ENCODE results near the gene JAKMIP2. TPM values are rescaled to one million over a fixed set of nuclear protein-coding genes. Genes with fewer than 3 reads are reported as not detected.

The JAKMIP2 gene
- total and polyA plus RNA-seq, 10 of the 15 experiments (the other 5 are each of a cell fraction or from before 2014, with no cell fraction given) = 0.51 to 1.8 (median 0.89) TPM

DNA sequence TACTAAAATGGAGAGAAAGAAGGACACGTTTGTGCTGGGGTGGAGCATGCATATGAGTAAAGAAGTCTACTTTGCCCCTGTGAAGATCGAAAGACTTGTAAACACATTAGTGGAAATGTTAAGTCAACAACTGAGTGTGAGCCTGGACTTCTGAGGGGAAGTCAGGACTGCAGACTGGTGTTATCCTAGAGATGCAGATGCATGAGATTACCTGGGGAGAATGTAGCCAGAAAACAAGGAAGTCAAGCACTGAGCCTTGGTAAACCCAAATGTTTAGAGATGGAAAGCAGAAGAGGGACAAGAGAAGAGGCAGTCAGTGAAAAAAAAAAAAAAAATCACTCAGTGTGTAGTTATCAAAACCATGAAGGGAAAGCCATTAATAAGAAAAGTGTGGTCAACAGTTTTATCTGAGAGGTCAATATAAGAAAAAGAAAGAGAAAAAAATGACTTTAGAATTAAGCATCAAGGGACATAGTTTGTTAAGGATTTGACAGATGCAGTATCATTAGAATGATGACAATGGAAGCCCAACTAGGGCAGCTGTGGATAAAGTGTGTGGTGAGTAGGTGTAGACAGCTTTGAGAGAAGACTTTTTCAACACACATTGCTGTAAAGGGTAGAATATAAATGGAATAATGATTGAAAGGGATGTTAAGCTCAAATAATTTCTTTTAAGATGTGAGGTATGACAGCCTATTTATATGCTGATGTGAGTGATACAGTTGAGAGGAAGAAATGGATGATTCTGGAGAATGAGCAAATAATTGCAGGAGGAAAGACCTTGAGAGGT is 22.2 kb downstream of the JAKMIP2 start:
- WGBS (ENCODE audit: insufficient coverage, insufficient replicate concordance, low lambda C conversion rate, missing lambda C conversion rate) = 35% methylated on average over 2 of the region's 2 CpGs
- no TSS peak for BruUV-seq (replicated peaks)
- Histone ChIP-seq H3K4me3 (no peak overlapping the region), H4K20me1 (ENCODE audit: control insufficient read depth, insufficient read depth) (no peaks in the 10 kb centered on the region), H2AFZ (ENCODE audit: control insufficient read depth, low read depth, low read length) (no peak overlapping the region), H3K9me3 (replicated peaks; ENCODE audit: control insufficient read depth, insufficient read depth, low read length) (no peaks in the 10 kb centered on the region), H3K27ac (ENCODE audit: control insufficient read depth, insufficient read depth) (no peak overlapping the region), H3K9ac (ENCODE audit: control insufficient read depth, insufficient read depth, low read length) (no peak overlapping the region), H3K36me3 (ENCODE audit: control insufficient read depth in 2 of 2, insufficient read depth in 2 of 2, low read length in 1 of 2) (no peaks in the 10 kb centered on the region), H3K27me3 (replicated peaks in 1 of 2; ENCODE audit: control insufficient read depth in 2 of 2, insufficient read depth in 2 of 2, low read length in 1 of 2) (no peaks in the 10 kb centered on the region), H3K4me2 (ENCODE audit: control insufficient read depth, insufficient read depth) (no peak overlapping the region), H3K4me1 (ENCODE audit: control insufficient read depth, insufficient read depth, low read length) (no peaks in the 10 kb centered on the region), H3K79me2 (ENCODE audit: control insufficient read depth, insufficient read depth, low read length) (no peaks in the 10 kb centered on the region)
- in situ Hi-C loops (cut with MboI) (no loop called here), intact Hi-C loops (cut with micrococcal nuclease; ENCODE audit: unreplicated experiment) (no loop called here)
- SMC1A ChIA-PET (ENCODE audit: uncharacterized antibody, unreplicated experiment) = no interaction called here
- DNase-seq (ENCODE audit: low read depth, low spot score) (no peak), ATAC-seq (no peak), FAIRE-seq (no peak)
- POLR2A ChIA-PET = no interaction called here
- RAD21 ChIA-PET (ENCODE audit: unreplicated experiment) = no interaction called here
- CTCF ChIA-PET = no interaction called here
- TF ChIP-seq GATAD2B (conservative IDR thresholded peaks at IDR 0.05; ENCODE audit: low read depth) (no peak), POLR2AphosphoS5 (IDR thresholded peaks at IDR 0.05; ENCODE audit: low read length) (no peak), HCFC1 (IDR thresholded peaks at IDR 0.05; ENCODE audit: low read length) (no peak), LARP7 (IDR thresholded peaks at IDR 0.05) (no peak), TBL1XR1 (IDR thresholded peaks at IDR 0.05; ENCODE audit: low read depth, low read length) (no peak), CREM (IDR thresholded peaks at IDR 0.05; ENCODE audit: low read depth) (no peak), SMAD5 (IDR thresholded peaks at IDR 0.05; ENCODE audit: low read depth) (no peak), SIN3A (IDR thresholded peaks at IDR 0.05; ENCODE audit: low read depth, low read length) (no peak), TCF12 (IDR thresholded peaks at IDR 0.05; ENCODE audit: low read depth, low read length) (no peak), PAX5 (IDR thresholded peaks at IDR 0.05; ENCODE audit: borderline replicate concordance, low read depth, low read length) (no peak), SMAD1 (IDR thresholded peaks at IDR 0.05; ENCODE audit: low read depth, partially characterized antibody) (no peak), MEF2B (IDR thresholded peaks at IDR 0.05; ENCODE audit: partially characterized antibody, poor library complexity, severe bottlenecking) (no peak), BMI1 (IDR thresholded peaks at IDR 0.05; ENCODE audit: borderline replicate concordance) (no peak), MYB (IDR thresholded peaks at IDR 0.05; ENCODE audit: borderline replicate concordance, low read depth, low read length) (no peak), NBN (IDR thresholded peaks at IDR 0.05) (no peak), NRF1 (conservative IDR thresholded peaks at IDR 0.05; ENCODE audit: low read depth, low read length) (no peak)
- TF ChIP-seq, protein P1, sequence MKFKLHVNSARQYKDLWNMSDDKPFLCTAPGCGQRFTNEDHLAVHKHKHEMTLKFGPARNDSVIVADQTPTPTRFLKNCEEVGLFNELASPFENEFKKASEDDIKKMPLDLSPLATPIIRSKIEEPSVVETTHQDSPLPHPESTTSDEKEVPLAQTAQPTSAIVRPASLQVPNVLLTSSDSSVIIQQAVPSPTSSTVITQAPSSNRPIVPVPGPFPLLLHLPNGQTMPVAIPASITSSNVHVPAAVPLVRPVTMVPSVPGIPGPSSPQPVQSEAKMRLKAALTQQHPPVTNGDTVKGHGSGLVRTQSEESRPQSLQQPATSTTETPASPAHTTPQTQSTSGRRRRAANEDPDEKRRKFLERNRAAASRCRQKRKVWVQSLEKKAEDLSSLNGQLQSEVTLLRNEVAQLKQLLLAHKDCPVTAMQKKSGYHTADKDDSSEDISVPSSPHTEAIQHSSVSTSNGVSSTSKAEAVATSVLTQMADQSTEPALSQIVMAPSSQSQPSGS (IDR thresholded peaks at IDR 0.05; ENCODE audit: low read length) = no peak
- TF ChIP-seq, protein P2, sequence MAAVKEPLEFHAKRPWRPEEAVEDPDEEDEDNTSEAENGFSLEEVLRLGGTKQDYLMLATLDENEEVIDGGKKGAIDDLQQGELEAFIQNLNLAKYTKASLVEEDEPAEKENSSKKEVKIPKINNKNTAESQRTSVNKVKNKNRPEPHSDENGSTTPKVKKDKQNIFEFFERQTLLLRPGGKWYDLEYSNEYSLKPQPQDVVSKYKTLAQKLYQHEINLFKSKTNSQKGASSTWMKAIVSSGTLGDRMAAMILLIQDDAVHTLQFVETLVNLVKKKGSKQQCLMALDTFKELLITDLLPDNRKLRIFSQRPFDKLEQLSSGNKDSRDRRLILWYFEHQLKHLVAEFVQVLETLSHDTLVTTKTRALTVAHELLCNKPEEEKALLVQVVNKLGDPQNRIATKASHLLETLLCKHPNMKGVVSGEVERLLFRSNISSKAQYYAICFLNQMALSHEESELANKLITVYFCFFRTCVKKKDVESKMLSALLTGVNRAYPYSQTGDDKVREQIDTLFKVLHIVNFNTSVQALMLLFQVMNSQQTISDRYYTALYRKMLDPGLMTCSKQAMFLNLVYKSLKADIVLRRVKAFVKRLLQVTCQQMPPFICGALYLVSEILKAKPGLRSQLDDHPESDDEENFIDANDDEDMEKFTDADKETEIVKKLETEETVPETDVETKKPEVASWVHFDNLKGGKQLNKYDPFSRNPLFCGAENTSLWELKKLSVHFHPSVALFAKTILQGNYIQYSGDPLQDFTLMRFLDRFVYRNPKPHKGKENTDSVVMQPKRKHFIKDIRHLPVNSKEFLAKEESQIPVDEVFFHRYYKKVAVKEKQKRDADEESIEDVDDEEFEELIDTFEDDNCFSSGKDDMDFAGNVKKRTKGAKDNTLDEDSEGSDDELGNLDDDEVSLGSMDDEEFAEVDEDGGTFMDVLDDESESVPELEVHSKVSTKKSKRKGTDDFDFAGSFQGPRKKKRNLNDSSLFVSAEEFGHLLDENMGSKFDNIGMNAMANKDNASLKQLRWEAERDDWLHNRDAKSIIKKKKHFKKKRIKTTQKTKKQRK (IDR thresholded peaks at IDR 0.05; ENCODE audit: low read depth, low read length) = no peak

Measured in GM12878 (cell line).